Measurements from ENCODE around the gene SUN1.
"Not testable (repeated sequence)": the region's sequence is repeated elsewhere in the genome, so short reads cannot be mapped to it uniquely, and the experiment has no call there.

Gene SUN1

GRCh38 chr7:871900-872537, 39.7 kb downstream of the SUN1 start:
- Histone ChIP-seq H3K4me1 (ENCODE audit: control insufficient read depth, insufficient read depth, low read length) (no peaks in the 10 kb centered on the region), H3K36me3 (ENCODE audit: control insufficient read depth in 2 of 2, insufficient read depth in 1 of 2, low read length in 2 of 2) (peaks cover 13 to 50% of the 10 kb centered on the region in 2 experiments; a peak in 2 of 3 replicates), H3K4me3 (ENCODE audit: low read depth, low read length) (no peak overlapping the region), H3K9me3 (ENCODE audit: control insufficient read depth, insufficient read depth, low read depth, low read length) (no peaks in the 10 kb centered on the region), H3K27ac (ENCODE audit: extremely low read depth, low read depth, low read length) (no peak overlapping the region)
- TF ChIP-seq ZNF202 (tag by site-specific recombination; IDR thresholded peaks at IDR 0.05; ENCODE audit: borderline replicate concordance) (no peak), ZIC2 (tag by site-specific recombination; IDR thresholded peaks at IDR 0.05) (peak; percentile 42; the same call in 1 of the 2 replicates), RBAK (tag by site-specific recombination; IDR thresholded peaks at IDR 0.05) (no peak), IKZF3 (tag by site-specific recombination; IDR thresholded peaks at IDR 0.05) (no peak), ZNF549 (tag by site-specific recombination; IDR thresholded peaks at IDR 0.05) (no peak), ZNF404 (tag by site-specific recombination; IDR thresholded peaks at IDR 0.05) (no peak), ZNF341 (tag by site-specific recombination; IDR thresholded peaks at IDR 0.05; ENCODE audit: low read depth) (no peak), WT1 (tag by site-specific recombination; IDR thresholded peaks at IDR 0.05) (no peak), ZBTB17 (tag by site-specific recombination; IDR thresholded peaks at IDR 0.05) (peak; percentile 79), ZNF843 (tag by site-specific recombination; IDR thresholded peaks at IDR 0.05) (no peak)
- ChIA-PET CTCF (interaction anchor here (0.6 to 2.9 kb wide), 6 partner anchors 12 to 302 kb away, joined by 3 to 24 read pairs (median 7); no protein-coding TSS in a partner anchor), POLR2A (no interaction called here)

GRCh38 chr7:872685-873084, 40.4 kb downstream of the SUN1 start:
- H3K9me3 ChIP-seq (ENCODE audit: control insufficient read depth, insufficient read depth, low read depth, low read length); POLR2A ChIA-PET; H3K4me3 ChIP-seq (ENCODE audit: low read depth, low read length); H3K27ac ChIP-seq (ENCODE audit: extremely low read depth, low read depth, low read length); H3K4me1 ChIP-seq (ENCODE audit: control insufficient read depth, insufficient read depth, low read length): not testable (repeated sequence)
- CTCF ChIA-PET: interaction anchor here (0.6 to 2.9 kb wide), 16 partner anchors 13 to 551 kb away, joined by 3 to 24 read pairs (median 5); no protein-coding TSS in a partner anchor
- peaks cover 13 to 43% of the 10 kb centered on the region in 2 experiments; a peak in 2 of 3 replicates for H3K36me3 ChIP-seq (ENCODE audit: control insufficient read depth in 2 of 2, insufficient read depth in 1 of 2, low read length in 2 of 2)

GRCh38 chr7:873367-874002, 41.2 kb downstream of the SUN1 start:
- ChIA-PET POLR2A (no interaction called here), CTCF (interaction anchor here (0.6 to 2.9 kb wide), 27 partner anchors 10 to 993 kb away, joined by 3 to 24 read pairs (median 4); partner anchors contain the start of gene SUN1)
- Histone ChIP-seq H3K9me3 (ENCODE audit: control insufficient read depth, insufficient read depth, low read depth, low read length) (no peaks in the 10 kb centered on the region), H3K27ac (ENCODE audit: extremely low read depth, low read depth, low read length) (no peak overlapping the region), H3K36me3 (ENCODE audit: control insufficient read depth in 2 of 2, insufficient read depth in 1 of 2, low read length in 2 of 2) (peaks cover 13 to 41% of the 10 kb centered on the region in 2 experiments; a peak in 2 of 3 replicates), H3K4me1 (ENCODE audit: control insufficient read depth, insufficient read depth, low read length) (no peaks in the 10 kb centered on the region), H3K4me3 (ENCODE audit: low read depth, low read length) (no peak overlapping the region)
- TF ChIP-seq ZNF561 (tag by site-specific recombination; IDR thresholded peaks at IDR 0.05; ENCODE audit: borderline replicate concordance) (0 out of 2 replicates have a peak, but pooled peaks have one; percentile 27), SCRT2 (tag by site-specific recombination; IDR thresholded peaks at IDR 0.05) (peak; percentile 89), GLIS1 (tag by site-specific recombination; IDR thresholded peaks at IDR 0.05) (no peak), ZNF521 (tag by site-specific recombination; IDR thresholded peaks at IDR 0.05) (no peak), ZFP37 (tag by site-specific recombination; IDR thresholded peaks at IDR 0.05) (no peak), SP7 (tag by site-specific recombination; IDR thresholded peaks at IDR 0.05) (peak; percentile 55; the same call in 1 of the 2 replicates), GFI1B (tag by site-specific recombination; IDR thresholded peaks at IDR 0.05) (no peak), ZNF610 (tag by site-specific recombination; IDR thresholded peaks at IDR 0.05; ENCODE audit: borderline replicate concordance) (no peak), ZNF24 (tag by site-specific recombination; IDR thresholded peaks at IDR 0.05) (no peak), PRDM10 (tag by site-specific recombination; IDR thresholded peaks at IDR 0.05) (no peak), ZBTB17 (tag by site-specific recombination; IDR thresholded peaks at IDR 0.05) (0 out of 2 replicates have a peak, but pooled peaks have one; percentile 25), ZXDB (tag by site-specific recombination; IDR thresholded peaks at IDR 0.05) (0 out of 2 replicates have a peak, but pooled peaks have one; percentile 21), IKZF3 (tag by site-specific recombination; IDR thresholded peaks at IDR 0.05) (peak; percentile 55; the same call in 1 of the 2 replicates), ZNF654 (tag by site-specific recombination; IDR thresholded peaks at IDR 0.05; ENCODE audit: low read depth) (peak; percentile 64), ZNF660 (tag by site-specific recombination; IDR thresholded peaks at IDR 0.05) (peak; percentile 53; the same call in 1 of the 2 replicates), ZSCAN30 (tag by site-specific recombination; IDR thresholded peaks at IDR 0.05) (peak; percentile 100), KLF17 (tag by site-specific recombination; IDR thresholded peaks at IDR 0.05) (peak; percentile 63; the same call in 1 of the 2 replicates), SCRT1 (tag by site-specific recombination; IDR thresholded peaks at IDR 0.05; ENCODE audit: borderline replicate concordance) (peak; percentile 65; the same call in 1 of the 2 replicates), ZNF529 (tag by site-specific recombination; IDR thresholded peaks at IDR 0.05; ENCODE audit: insufficient replicate concordance) (no peak)

Measured in HEK293 (cell line).